IMR-90 (cell line): ENCODE results near the gene KCNK4. TPM values are rescaled to one million over a fixed set of nuclear protein-coding genes. Genes with fewer than 3 reads are reported as not detected.

ENCODE experiments used
- CHD1 ChIP-seq: IDR thresholded peaks from 2 replicates; pipeline ENCODE4 v1.6.1; 2012; ENCODE audit warnings: low read depth, low read length, improper control_type of control experiment
- ELK1 ChIP-seq: fragments of 150-350 bp; IDR thresholded peaks from 2 replicates; pipeline ENCODE4 v1.6.1; 2016; ENCODE audit warnings: low read depth, mild to moderate bottlenecking, low read length, moderate library complexity, borderline replicate concordance
- FOS ChIP-seq: fragments of 150-350 bp; IDR thresholded peaks from 2 replicates; pipeline ENCODE4 v1.6.1; 2016; ENCODE audit warnings: low read depth, low read length
- MAFK ChIP-seq: IDR thresholded peaks from 2 replicates; pipeline ENCODE4 v1.6.1; 2012; ENCODE audit warnings: low read depth, low read length, improper control_type of control experiment
- MAZ ChIP-seq: IDR thresholded peaks from 2 replicates; pipeline ENCODE4 v1.6.1; 2012; ENCODE audit warnings: low read depth, mild to moderate bottlenecking, low read length, improper control_type of control experiment, moderate library complexity, borderline replicate concordance
- RCOR1 ChIP-seq: IDR thresholded peaks from 2 replicates; pipeline ENCODE4 v1.6.1; 2012; ENCODE audit warnings: mild to moderate bottlenecking, low read length, improper control_type of control experiment; ENCODE audit not compliant: insufficient replicate concordance
- polyA plus RNA-seq, 3 experiments: library from polyadenylated mRNA; depleted of rRNA; stranded (reverse); fragments of >200 nt; gene quantifications; 2 replicates each; pipeline ENCODE4 v1.2.3, GENCODE V29; 2012; ENCODE audit warnings: low replicate concordance in 1 of 3
- total RNA-seq: library from RNA; depleted of rRNA; stranded (reverse); fragments of >200 nt; gene quantifications from 2 replicates; pipeline ENCODE4 v1.2.3, GENCODE V29; 2012

The KCNK4 gene
- total and polyA plus RNA-seq, 2 of the 4 experiments (the other 2 are of a cell fraction) = not detected

- TF ChIP-seq ELK1 (no peak), MAFK (no peak), FOS (no peak), RCOR1 (no peak), CHD1 (no peak), MAZ (peak; percentile 86; the same call in 1 of the 2 replicates)
Observed at GRCh38 chr11:64305075-64305690, 14.1 kb downstream of the KCNK4 start, which contains the start of gene ESRRA (continued).
